ENCODE results near the gene FAM13A. TPM values are rescaled to one million over a fixed set of nuclear protein-coding genes. Genes with fewer than 3 reads are reported as not detected.

Gene FAM13A
- total and polyA plus RNA-seq, 11 donors: 3.7 to 30.4 (median 11.5) TPM

GRCh38 chr4:88938138-88938537 lies 118.8 kb downstream of the FAM13A start:
- no peaks in the 10 kb centered on the region for H3K9me3 ChIP-seq
- TF ChIP-seq POLR2A (IDR thresholded peaks at IDR 0.05) (no peak), CTCF (IDR thresholded peaks at IDR 0.05) (no peak)
- H3K27ac ChIP-seq: no peak overlapping the region
- DNase-seq: no peak
- intact Hi-C loops (cut with DNase I): no loop called here
- H3K27me3 ChIP-seq: no peaks in the 10 kb centered on the region
- H3K4me3 ChIP-seq: no peak overlapping the region
- no peaks in the 10 kb centered on the region for H3K36me3 ChIP-seq
- no peak for ATAC-seq
- H3K4me1 ChIP-seq: peaks cover 0 to 8% (median 0%) of the 10 kb centered on the region in 12 donors

DNA sequence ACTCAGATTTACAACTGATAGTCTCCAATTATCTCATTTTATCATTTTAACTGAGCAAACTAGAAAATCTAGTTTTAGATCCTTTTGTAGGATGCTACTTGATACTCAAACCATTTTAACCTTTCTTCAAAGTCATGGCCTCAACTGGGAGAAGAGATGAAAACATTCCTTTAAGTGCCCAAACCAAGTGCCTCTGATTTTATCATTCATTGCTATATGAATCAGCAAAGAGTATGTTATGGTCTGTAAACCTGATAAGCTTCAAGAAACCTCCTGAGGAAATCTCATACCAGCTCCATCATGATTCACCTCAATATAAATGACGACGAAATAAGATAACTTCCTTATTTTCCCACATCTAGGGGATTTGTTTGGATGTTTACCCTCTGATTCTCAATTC lies 119.9 kb downstream of the FAM13A start:
- ATAC-seq: no peak
- no peak for DNase-seq
- Histone ChIP-seq H3K4me3 (no peak overlapping the region), H3K27ac (no peak overlapping the region), H3K36me3 (no peaks in the 10 kb centered on the region), H3K9me3 (no peaks in the 10 kb centered on the region), H3K27me3 (no peaks in the 10 kb centered on the region), H3K4me1 (peaks cover 0 to 8% (median 0%) of the 10 kb centered on the region in 12 donors)
- WGBS, 4 donors: 91 to 100% (median 96%) methylated on average over 2 of the region's 2 CpGs
- TF ChIP-seq CTCF (IDR thresholded peaks at IDR 0.05) (no peak), POLR2A (IDR thresholded peaks at IDR 0.05) (no peak)
- intact Hi-C loops (cut with DNase I): no loop called here

GRCh38 chr4:88933414-88934160 lies 123.4 kb downstream of the FAM13A start:
- Histone ChIP-seq H3K27me3 (no peaks in the 10 kb centered on the region), H3K9me3 (peaks cover 0 to 7% (median 0%) of the 10 kb centered on the region in 12 donors), H3K27ac (no peak overlapping the region), H3K36me3 (no peaks in the 10 kb centered on the region), H3K4me1 (peaks cover 0 to 8% (median 0%) of the 10 kb centered on the region in 12 donors), H3K4me3 (no peak overlapping the region)
- 57 to 87% (median 76%) methylated on average over 3 of the region's 3 CpGs for WGBS, 4 donors
- intact Hi-C loops (cut with DNase I): no loop called here
- TF ChIP-seq CTCF (IDR thresholded peaks at IDR 0.05) (no peak), POLR2A (IDR thresholded peaks at IDR 0.05) (no peak)
- DNase-seq (no peak), ATAC-seq (no peak)

DNA sequence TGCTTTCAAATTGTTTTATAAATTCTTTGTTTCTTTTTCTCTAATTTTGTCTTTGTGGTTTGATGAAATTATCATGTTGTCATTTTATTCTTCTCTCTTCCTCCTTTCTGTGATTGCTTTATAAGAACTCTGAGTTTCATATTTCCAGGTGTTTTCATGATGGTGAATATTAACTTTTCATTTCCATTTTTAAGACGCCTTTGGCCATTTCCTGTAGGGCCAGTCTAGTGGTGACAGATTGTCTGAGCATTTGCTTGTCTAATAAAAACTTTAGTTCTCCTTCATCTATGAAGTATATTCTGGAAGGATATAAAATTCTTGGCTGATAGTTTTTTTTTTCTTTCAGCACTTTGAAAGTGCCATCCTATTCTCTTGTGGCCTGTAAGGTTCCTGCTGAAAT lies 128.1 kb downstream of the FAM13A start:
- Histone ChIP-seq H3K4me3 (no peak overlapping the region), H3K36me3 (no peaks in the 10 kb centered on the region), H3K27me3 (no peaks in the 10 kb centered on the region), H3K27ac (no peak overlapping the region), H3K4me1 (no peaks in the 10 kb centered on the region), H3K9me3 (peaks cover 0 to 10% (median 0%) of the 10 kb centered on the region in 12 donors)
- intact Hi-C loops (cut with DNase I): no loop called here
- no peak for DNase-seq
- ATAC-seq: no peak
- WGBS, 4 donors: 66 to 74% (median 70%) methylated on average over 1 of the region's 1 CpG
- TF ChIP-seq POLR2A (IDR thresholded peaks at IDR 0.05): no peak
- TF ChIP-seq CTCF (IDR thresholded peaks at IDR 0.05): no peak

Measured in heart left ventricle (tissue), 16 donors.